BJ (cell line): ENCODE data around the gene RGS3. TPM values are rescaled to one million over a fixed set of nuclear protein-coding genes. Genes with fewer than 3 reads are reported as not detected.

Experiments
- CTCF ChIA-PET: fragments of 350-600 bp; formaldehyde crosslinking; extraction: SDS; loops from one replicate; lab custom pipeline; 2021; ENCODE audit warnings: antibody characterized with exemption, inconsistent platforms; lab: Yijun Ruan, JAX
- POLR2A ChIA-PET: fragments of 300-600 bp; sonication (Branson Sonifier 250); formaldehyde crosslinking; extraction: SDS; loops from one replicate; lab custom pipeline; 2021; ENCODE audit warnings: antibody characterized with exemption; lab: Charles Lee
- DNase-seq: peaks from one replicate; pipeline ENCODE4 v3.0.0-alpha.2; 2011; ENCODE audit warnings: low read depth
- H3K27me3 ChIP-seq: 2 replicates; pipeline ENCODE4 v1.6.0; 2011; ENCODE audit warnings: low read length; ENCODE audit not compliant: control insufficient read depth, insufficient read depth
- H3K36me3 ChIP-seq: 2 replicates; pipeline ENCODE4 v1.5.1; 2011; ENCODE audit warnings: low read length; ENCODE audit not compliant: control insufficient read depth, insufficient read depth
- H3K4me3 ChIP-seq: 2 replicates; pipeline ENCODE4 v1.5.1; 2011; ENCODE audit warnings: low read depth, mild to moderate bottlenecking, control low read depth, low read length
- polyA plus RNA-seq: library from polyadenylated mRNA; depleted of rRNA; stranded (reverse); fragments of >200 nt; gene quantifications from 2 replicates; pipeline ENCODE4 v1.2.3, GENCODE V29; 2011
- TF ChIP-seq, protein P1 (sequence below): IDR thresholded peaks from 2 replicates; pipeline ENCODE4 v1.5.1; 2011; ENCODE audit warnings: low read depth, mild to moderate bottlenecking, control low read depth, inconsistent platforms, low read length, moderate library complexity; ENCODE audit not compliant: insufficient read depth

RGS3 gene
- polyA plus RNA-seq, 1 experiment, result 66.4 TPM

DNA sequence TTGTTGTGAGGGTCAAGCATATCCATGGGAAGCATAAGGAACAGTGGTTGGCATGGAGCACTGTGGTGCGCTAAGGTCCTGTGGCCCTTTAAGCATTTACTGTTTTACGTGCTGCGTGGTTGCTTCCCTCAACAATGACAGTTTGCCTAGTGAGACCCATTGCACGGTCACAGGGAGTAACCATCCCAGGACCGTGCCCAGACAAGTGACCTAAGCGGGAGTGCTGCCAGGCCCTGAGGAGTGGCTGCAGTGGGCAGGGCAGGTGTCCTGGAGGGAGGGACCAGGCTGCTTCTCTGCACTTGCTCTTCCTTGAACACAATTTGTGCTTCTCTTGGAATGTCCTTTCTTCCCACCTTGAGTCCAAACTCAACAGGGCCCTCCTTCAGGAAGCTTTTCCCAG lies 64.6 kb downstream of the RGS3 start:
- H3K4me3 ChIP-seq, result no peak overlapping the region
- no peak for DNase-seq
- H3K36me3 ChIP-seq, result no peaks in the 10 kb centered on the region
- H3K27me3 ChIP-seq, result peaks cover 3% of the 10 kb centered on the region; the same call in 1 of the 2 replicates
- POLR2A ChIA-PET, result no interaction called here
- CTCF ChIA-PET, result no interaction called here
- TF ChIP-seq, protein P1, sequence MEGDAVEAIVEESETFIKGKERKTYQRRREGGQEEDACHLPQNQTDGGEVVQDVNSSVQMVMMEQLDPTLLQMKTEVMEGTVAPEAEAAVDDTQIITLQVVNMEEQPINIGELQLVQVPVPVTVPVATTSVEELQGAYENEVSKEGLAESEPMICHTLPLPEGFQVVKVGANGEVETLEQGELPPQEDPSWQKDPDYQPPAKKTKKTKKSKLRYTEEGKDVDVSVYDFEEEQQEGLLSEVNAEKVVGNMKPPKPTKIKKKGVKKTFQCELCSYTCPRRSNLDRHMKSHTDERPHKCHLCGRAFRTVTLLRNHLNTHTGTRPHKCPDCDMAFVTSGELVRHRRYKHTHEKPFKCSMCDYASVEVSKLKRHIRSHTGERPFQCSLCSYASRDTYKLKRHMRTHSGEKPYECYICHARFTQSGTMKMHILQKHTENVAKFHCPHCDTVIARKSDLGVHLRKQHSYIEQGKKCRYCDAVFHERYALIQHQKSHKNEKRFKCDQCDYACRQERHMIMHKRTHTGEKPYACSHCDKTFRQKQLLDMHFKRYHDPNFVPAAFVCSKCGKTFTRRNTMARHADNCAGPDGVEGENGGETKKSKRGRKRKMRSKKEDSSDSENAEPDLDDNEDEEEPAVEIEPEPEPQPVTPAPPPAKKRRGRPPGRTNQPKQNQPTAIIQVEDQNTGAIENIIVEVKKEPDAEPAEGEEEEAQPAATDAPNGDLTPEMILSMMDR, result no peak

DNA sequence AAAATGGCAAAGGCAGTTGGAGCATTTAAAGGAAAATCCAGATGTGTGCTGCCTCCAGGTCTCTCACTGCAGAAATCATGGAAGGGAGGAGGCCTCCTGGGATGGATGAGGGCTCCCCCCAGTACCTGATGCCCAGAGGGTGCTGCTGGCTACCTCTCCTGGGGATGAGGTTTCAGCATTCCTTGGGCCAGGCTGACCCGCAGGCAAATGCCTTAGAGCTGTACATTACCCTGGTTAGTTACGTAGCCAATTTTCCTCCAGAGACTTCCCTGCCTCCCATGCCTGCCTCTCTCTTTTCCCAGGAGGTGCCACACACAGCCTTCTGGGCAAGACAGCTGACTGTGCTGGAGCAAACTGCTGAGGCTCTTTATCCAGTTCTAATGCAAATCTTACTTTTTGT lies 65.3 kb downstream of the RGS3 start:
- Histone ChIP-seq H3K36me3 (no peaks in the 10 kb centered on the region), H3K27me3 (peaks cover 3% of the 10 kb centered on the region; the same call in 1 of the 2 replicates), H3K4me3 (no peak overlapping the region)
- DNase-seq, result no peak
- POLR2A ChIA-PET, result no interaction called here
- TF ChIP-seq, protein P1, result no peak
- CTCF ChIA-PET, result no interaction called here

DNA sequence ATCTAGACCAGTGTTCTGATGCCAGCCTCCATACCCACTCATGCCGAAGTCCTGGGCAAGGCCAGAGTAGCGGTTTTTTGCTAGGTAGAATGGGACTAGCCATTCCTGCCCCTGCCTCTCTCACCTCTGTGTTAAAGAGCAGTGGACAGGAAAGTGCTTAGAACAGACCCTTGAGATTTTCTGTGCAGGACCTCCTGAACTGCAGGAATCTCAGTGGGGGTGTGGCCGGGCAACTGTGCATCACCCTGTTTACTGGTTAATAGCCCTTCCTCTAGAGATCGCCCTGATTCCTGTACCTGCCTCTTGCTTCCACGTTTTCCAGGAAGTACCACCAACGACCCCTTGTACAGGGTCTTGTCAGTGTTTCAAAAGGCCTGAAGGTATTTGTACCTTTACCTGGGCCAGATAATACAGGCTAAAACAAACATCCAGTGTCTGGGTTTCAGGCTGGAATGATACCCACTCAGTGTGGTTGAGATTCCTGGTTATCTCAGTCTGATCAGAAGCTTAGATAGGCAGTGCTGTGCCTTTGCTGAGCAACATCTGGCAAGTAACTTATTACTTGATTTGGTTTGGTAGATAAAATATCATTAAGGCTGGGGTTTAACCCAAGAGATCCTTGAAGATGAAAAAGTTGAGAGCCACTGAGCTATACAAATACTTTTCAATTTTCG lies 65.9 kb downstream of the RGS3 start:
- ChIA-PET CTCF (interaction anchor here (0.9 to 1.0 kb wide), 2 partner anchors 10 to 12 kb away, joined by 3 to 4 read pairs; no protein-coding TSS in a partner anchor), POLR2A (interaction anchor here (0.6 kb wide), 1 partner anchor 1921 kb away, joined by 7 read pairs; no protein-coding TSS in a partner anchor)
- no peak overlapping the region for H3K4me3 ChIP-seq
- TF ChIP-seq, protein P1, result no peak
- DNase-seq, result no peak
- no peaks in the 10 kb centered on the region for H3K36me3 ChIP-seq
- H3K27me3 ChIP-seq, result peaks cover 3% of the 10 kb centered on the region; the same call in 1 of the 2 replicates

DNA sequence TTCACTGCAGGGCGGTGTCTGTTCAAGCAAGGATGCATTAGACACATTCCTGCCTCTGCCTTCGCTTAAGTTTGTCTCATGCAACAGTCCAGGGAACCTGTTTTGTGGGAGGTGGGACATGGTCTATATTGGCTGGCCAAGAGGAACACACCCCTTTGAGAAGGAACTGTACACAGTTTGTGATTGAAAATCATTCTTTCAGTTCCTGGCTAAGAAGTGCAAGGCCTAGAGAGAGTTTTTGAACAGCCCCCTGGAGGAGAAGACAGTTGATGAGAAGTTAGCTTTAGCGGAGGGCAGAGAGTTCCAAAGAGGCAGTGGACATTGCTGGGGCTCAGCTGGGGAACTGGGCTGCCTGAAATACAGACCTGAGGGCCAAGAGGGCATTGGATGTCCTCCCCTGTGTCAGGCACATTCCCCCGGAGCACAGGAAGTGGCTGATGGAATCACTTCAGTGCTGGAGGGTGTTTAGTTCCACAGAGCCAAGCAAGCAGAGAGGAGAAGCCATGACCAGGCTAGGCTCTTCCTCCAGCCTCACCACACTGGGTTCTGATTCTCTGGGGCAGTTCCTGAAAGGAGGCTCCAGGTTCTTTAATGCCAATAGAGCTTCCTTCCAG lies 66.6 kb downstream of the RGS3 start:
- Histone ChIP-seq H3K4me3 (no peak overlapping the region), H3K27me3 (peaks cover 3% of the 10 kb centered on the region; the same call in 1 of the 2 replicates), H3K36me3 (no peaks in the 10 kb centered on the region)
- DNase-seq, result no peak
- ChIA-PET CTCF (interaction anchor here (0.9 to 1.0 kb wide), 2 partner anchors 10 to 13 kb away, joined by 3 to 4 read pairs; no protein-coding TSS in a partner anchor), POLR2A (no interaction called here)
- TF ChIP-seq, protein P1, result no peak

DNA sequence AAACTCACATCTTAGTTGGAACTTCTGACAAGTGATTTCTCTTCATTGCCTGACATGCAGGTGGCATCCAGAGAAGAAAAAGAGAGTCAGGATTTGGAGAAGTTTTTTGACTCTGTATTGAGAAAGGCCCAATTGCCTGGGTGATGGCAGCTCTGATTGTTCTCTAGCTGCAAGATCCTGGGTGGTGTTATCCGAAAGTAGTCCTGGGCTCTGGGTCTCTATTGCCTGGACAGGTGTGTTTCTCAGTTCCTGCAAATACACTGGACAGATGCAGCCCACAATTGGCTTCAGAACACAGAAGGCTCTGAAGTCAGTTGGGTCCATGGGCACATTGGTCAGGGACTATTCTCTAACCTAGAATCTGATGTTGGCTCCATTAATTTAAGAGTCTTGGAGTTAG lies 67.4 kb downstream of the RGS3 start:
- POLR2A ChIA-PET, result no interaction called here
- Histone ChIP-seq H3K36me3 (no peaks in the 10 kb centered on the region), H3K4me3 (no peak overlapping the region), H3K27me3 (peaks cover 3% of the 10 kb centered on the region; the same call in 1 of the 2 replicates)
- no peak for DNase-seq
- CTCF ChIA-PET, result no interaction called here
- TF ChIP-seq, protein P1, result no peak
